Trophoblast cell (in vitro differentiated cells and primary cell): ENCODE measurements around the gene VPS8.

Source experiments
- DNase-seq, 2 donors: peaks; one replicate each; pipeline ENCODE4 v3.0.0-alpha.2; 2016
- H2AFZ ChIP-seq: 2 replicates; pipeline ENCODE4 v1.6.1; 2013; ENCODE audit warnings: low read length, moderate library complexity, mild to moderate bottlenecking; ENCODE audit not compliant: insufficient read depth, poor library complexity
- H2AK5ac ChIP-seq: 2 replicates; pipeline ENCODE4 v1.6.1; 2013; ENCODE audit warnings: mild to moderate bottlenecking, low read length
- H2BK120ac ChIP-seq: 2 replicates; pipeline ENCODE4 v1.6.1; 2013; ENCODE audit warnings: low read length, mild to moderate bottlenecking, moderate library complexity; ENCODE audit not compliant: insufficient read depth, poor library complexity
- H2BK12ac ChIP-seq: 2 replicates; pipeline ENCODE4 v1.6.1; 2013; ENCODE audit warnings: mild to moderate bottlenecking, low read length, moderate library complexity
- H2BK5ac ChIP-seq: 2 replicates; pipeline ENCODE4 v1.6.1; 2013; ENCODE audit warnings: low read length, low read depth, moderate library complexity, mild to moderate bottlenecking; ENCODE audit not compliant: poor library complexity
- H3K14ac ChIP-seq: 2 replicates; pipeline ENCODE4 v1.6.1; 2013; ENCODE audit warnings: mild to moderate bottlenecking, low read length
- H3K18ac ChIP-seq: 2 replicates; pipeline ENCODE4 v1.6.1; 2013; ENCODE audit warnings: mild to moderate bottlenecking, low read length
- H3K23ac ChIP-seq: 2 replicates; pipeline ENCODE4 v1.6.1; 2013; ENCODE audit warnings: low read length
- H3K27ac ChIP-seq: 2 replicates; pipeline ENCODE4 v1.5.1; 2013; ENCODE audit warnings: low read depth, mild to moderate bottlenecking, inconsistent platforms, low read length, moderate library complexity
- H3K27me3 ChIP-seq: 2 replicates; pipeline ENCODE4 v1.6.1; 2013; ENCODE audit warnings: inconsistent platforms, mild to moderate bottlenecking, low read length, moderate library complexity; ENCODE audit not compliant: insufficient read depth
- H3K36me3 ChIP-seq, 2 experiments: 1 replicate in 1 of 2; 2 replicates in 1 of 2; pipeline ENCODE4 v1.6.1; 2013; ENCODE audit warnings: low read length in 2 of 2, mild to moderate bottlenecking in 2 of 2, moderate library complexity in 1 of 2; ENCODE audit not compliant: insufficient read depth in 2 of 2, control insufficient read depth in 1 of 2
- H3K4ac ChIP-seq: 2 replicates; pipeline ENCODE4 v1.6.1; 2013; ENCODE audit warnings: low read depth, mild to moderate bottlenecking, low read length, moderate library complexity
- H3K4me1 ChIP-seq, 2 experiments: 1 replicate in 1 of 2; 2 replicates in 1 of 2; pipeline ENCODE4 v1.6.1; 2013; ENCODE audit warnings: low read length in 2 of 2, mild to moderate bottlenecking in 2 of 2, moderate library complexity in 1 of 2; ENCODE audit not compliant: insufficient read depth in 2 of 2, control insufficient read depth in 1 of 2
- H3K4me2 ChIP-seq: 2 replicates; pipeline ENCODE4 v1.6.1; 2013; ENCODE audit warnings: inconsistent platforms, mild to moderate bottlenecking, low read length, moderate library complexity
- H3K4me3 ChIP-seq: 2 replicates; pipeline ENCODE4 v1.5.1; 2013; ENCODE audit warnings: mild to moderate bottlenecking, low read depth, low read length, inconsistent platforms
- H3K79me1 ChIP-seq: one replicate; pipeline ENCODE4 v1.6.1; 2013; ENCODE audit warnings: low read length
- H3K79me2 ChIP-seq: 2 replicates; pipeline ENCODE4 v1.6.1; 2013; ENCODE audit warnings: low read length, mild to moderate bottlenecking; ENCODE audit not compliant: control insufficient read depth, insufficient read depth, poor library complexity
- H3K9ac ChIP-seq: 2 replicates; pipeline ENCODE4 v1.6.1; 2013; ENCODE audit warnings: mild to moderate bottlenecking, low read length
- H3K9me3 ChIP-seq: 2 replicates; pipeline ENCODE4 v1.6.1; 2013; ENCODE audit warnings: low read depth, mild to moderate bottlenecking, control low read depth, inconsistent platforms, low read length; ENCODE audit not compliant: insufficient read depth
- H4K12ac ChIP-seq: 2 replicates; pipeline ENCODE4 v1.6.1; 2013; ENCODE audit warnings: low read depth, mild to moderate bottlenecking, low read length, moderate library complexity
- H4K8ac ChIP-seq: 2 replicates; pipeline ENCODE4 v1.6.1; 2013; ENCODE audit warnings: low read depth, mild to moderate bottlenecking, low read length, moderate library complexity
- H4K91ac ChIP-seq: one replicate; pipeline ENCODE4 v1.6.1; 2013; ENCODE audit warnings: low read depth, mild to moderate bottlenecking, low read length, moderate library complexity
- WGBS: extraction: QIAGEN DNeasy Blood & Tissue Kit; methylation state at CpG from one replicate; pipeline ENCODE4 v1.1.7; 2013; ENCODE audit warnings: missing lambda C conversion rate; ENCODE audit not compliant: insufficient read length, insufficient coverage; ENCODE audit errors: extremely low coverage; 5-methylcytosine and 5-hydroxymethylcytosine counted together

Gene VPS8

DNA sequence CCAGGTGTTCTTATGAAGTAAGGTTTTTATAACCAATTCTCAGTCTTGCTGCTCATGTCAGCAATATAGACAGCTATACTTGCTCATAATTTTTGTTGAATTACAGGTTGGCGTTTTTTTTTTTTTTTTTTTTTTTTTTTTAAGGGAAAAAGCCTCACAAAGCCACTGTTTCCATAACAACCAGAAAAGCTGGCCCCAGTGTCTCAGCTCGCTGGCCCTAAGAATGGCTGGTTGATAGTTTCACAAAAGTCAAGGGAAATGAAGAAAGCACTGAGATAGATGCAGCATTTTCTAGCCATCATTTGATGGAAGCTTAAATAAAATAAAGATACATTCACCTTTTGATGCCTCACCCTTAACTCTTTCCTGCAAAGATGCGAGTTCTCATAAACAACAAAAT lies 219.0 kb downstream of the VPS8 start:
- Histone ChIP-seq H3K36me3 (no peaks in the 10 kb centered on the region), H3K9me3 (no peaks in the 10 kb centered on the region), H3K79me2 (no peaks in the 10 kb centered on the region), H3K18ac (no peak overlapping the region), H2BK5ac (no peak overlapping the region), H3K23ac (no peak overlapping the region), H2BK120ac (no peak overlapping the region), H3K79me1 (no peaks in the 10 kb centered on the region), H3K4me1 (no peaks in the 10 kb centered on the region), H4K8ac (no peak overlapping the region), H3K14ac (no peak overlapping the region), H2AFZ (no peak overlapping the region), H3K4me3 (no peak overlapping the region), H4K91ac (no peak overlapping the region), H4K12ac (no peak overlapping the region), H2BK12ac (no peak overlapping the region), H3K27ac (no peak overlapping the region), H3K27me3 (no peaks in the 10 kb centered on the region), H3K4ac (no peak overlapping the region), H3K4me2 (no peak overlapping the region), H2AK5ac (no peak overlapping the region), H3K9ac (no peak overlapping the region)
- WGBS, result no CpG with 5 or more reads among the region's 3 CpGs
- no peak for DNase-seq

DNA sequence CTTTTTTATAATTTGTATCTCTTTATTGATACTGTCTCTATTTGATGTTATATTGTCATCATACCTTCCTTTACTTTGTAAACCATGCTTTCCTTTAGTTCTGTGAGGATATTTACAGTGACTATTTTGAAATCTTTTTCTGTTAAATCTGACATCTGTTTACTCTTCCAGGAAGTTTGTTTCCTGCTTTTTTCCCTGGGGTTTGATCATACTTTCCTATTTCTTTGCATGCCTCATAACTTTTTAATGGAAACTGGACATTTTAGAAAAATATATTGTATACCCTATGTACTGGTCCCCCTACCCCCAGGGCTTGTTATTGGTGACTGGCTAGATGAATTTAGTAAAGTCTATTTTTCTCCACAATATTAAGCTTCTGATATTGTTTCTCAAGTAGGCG lies 225.8 kb downstream of the VPS8 start:
- Histone ChIP-seq H2AK5ac (no peak overlapping the region), H2BK120ac (no peak overlapping the region), H3K4me3 (no peak overlapping the region), H3K4ac (no peak overlapping the region), H3K79me2 (no peaks in the 10 kb centered on the region), H3K4me1 (no peaks in the 10 kb centered on the region), H3K36me3 (no peaks in the 10 kb centered on the region), H3K27me3 (no peaks in the 10 kb centered on the region), H2BK5ac (no peak overlapping the region), H4K91ac (no peak overlapping the region), H3K18ac (no peak overlapping the region), H3K23ac (no peak overlapping the region), H3K4me2 (no peak overlapping the region), H4K12ac (no peak overlapping the region), H4K8ac (no peak overlapping the region), H3K9ac (no peak overlapping the region), H3K27ac (no peak overlapping the region), H3K79me1 (no peaks in the 10 kb centered on the region), H3K9me3 (no peaks in the 10 kb centered on the region), H2BK12ac (no peak overlapping the region), H2AFZ (no peak overlapping the region), H3K14ac (no peak overlapping the region)
- WGBS, result no CpG with 5 or more reads among the region's 1 CpG
- no peak for DNase-seq

DNA sequence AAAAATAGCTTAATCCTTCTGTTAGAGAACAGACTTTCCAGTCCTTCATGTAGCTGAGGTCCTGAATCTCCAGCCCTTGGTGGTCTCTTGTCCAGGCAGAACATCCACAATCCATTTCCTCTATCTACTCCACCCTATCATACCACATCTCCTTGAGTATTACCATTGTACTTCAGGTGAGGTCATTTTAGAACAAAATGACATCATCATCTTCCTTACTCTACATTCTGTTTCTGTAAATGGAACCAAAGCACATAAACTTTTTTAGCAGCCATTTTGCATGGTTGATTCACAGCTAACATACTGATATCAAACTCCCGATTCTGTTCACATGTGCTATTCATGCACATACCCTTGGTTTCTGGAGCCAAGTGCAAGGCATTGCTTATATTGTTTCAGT lies 228.5 kb downstream of the VPS8 start:
- Histone ChIP-seq H3K79me2 (no peaks in the 10 kb centered on the region), H3K27me3 (no peaks in the 10 kb centered on the region)
- no CpG with 5 or more reads among the region's 1 CpG for WGBS

DNA sequence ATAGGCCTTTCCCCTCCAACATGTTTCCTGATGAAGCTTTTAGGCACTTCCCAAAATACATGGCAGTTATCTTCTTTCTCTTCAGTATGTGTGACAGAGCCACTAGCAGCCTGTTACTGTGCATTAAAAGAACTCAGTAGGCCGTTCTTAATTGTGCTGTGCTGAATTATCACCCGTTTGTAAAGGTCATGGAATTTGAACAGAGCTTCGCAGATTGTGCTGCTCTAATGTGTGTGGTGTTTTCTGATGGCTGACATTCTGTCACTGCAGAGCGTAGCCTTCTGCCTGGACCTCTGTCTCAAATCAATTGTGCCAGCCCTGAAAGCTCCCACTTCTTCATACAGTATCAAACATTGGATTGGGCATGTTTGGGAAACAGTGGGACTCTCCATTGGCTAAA lies 229.6 kb downstream of the VPS8 start:
- H3K4me3 ChIP-seq, result no peak overlapping the region

More for the DNA sequence above, 228.5 kb downstream of the VPS8 start:
- no peaks in the 10 kb centered on the region for H3K9me3 ChIP-seq
- no peak overlapping the region for H3K4me3 ChIP-seq
- no peak overlapping the region for H3K27ac ChIP-seq
- H2BK5ac ChIP-seq, result no peak overlapping the region
- H4K8ac ChIP-seq, result no peak overlapping the region
- no peak overlapping the region for H2AK5ac ChIP-seq
- no peak overlapping the region for H3K4me2 ChIP-seq
- no peak overlapping the region for H3K9ac ChIP-seq
- H4K91ac ChIP-seq, result no peak overlapping the region
- no peak overlapping the region for H2BK120ac ChIP-seq
- no peak overlapping the region for H4K12ac ChIP-seq
- H3K36me3 ChIP-seq, result no peaks in the 10 kb centered on the region
- H3K18ac ChIP-seq, result no peak overlapping the region
- H3K4ac ChIP-seq, result no peak overlapping the region
- H3K14ac ChIP-seq, result no peak overlapping the region
- no peak for DNase-seq
- no peak overlapping the region for H3K23ac ChIP-seq
- no peak overlapping the region for H2BK12ac ChIP-seq
- H3K4me1 ChIP-seq, result no peaks in the 10 kb centered on the region
- H2AFZ ChIP-seq, result no peak overlapping the region
- no peaks in the 10 kb centered on the region for H3K79me1 ChIP-seq

More for the DNA sequence above, 229.6 kb downstream of the VPS8 start:
- H3K9ac ChIP-seq, result no peak overlapping the region
- H3K36me3 ChIP-seq, result no peaks in the 10 kb centered on the region
- no CpG with 5 or more reads among the region's 4 CpGs for WGBS
- H2BK12ac ChIP-seq, result no peak overlapping the region
- H3K27ac ChIP-seq, result no peak overlapping the region
- H3K18ac ChIP-seq, result no peak overlapping the region
- no peak overlapping the region for H2AFZ ChIP-seq
- H3K14ac ChIP-seq, result no peak overlapping the region
- no peak overlapping the region for H2BK5ac ChIP-seq
- no peaks in the 10 kb centered on the region for H3K4me1 ChIP-seq
- H3K4me2 ChIP-seq, result no peak overlapping the region
- H3K79me1 ChIP-seq, result no peaks in the 10 kb centered on the region
- no peak overlapping the region for H4K8ac ChIP-seq
- H2BK120ac ChIP-seq, result no peak overlapping the region
- H3K23ac ChIP-seq, result no peak overlapping the region
- no peak overlapping the region for H4K91ac ChIP-seq
- DNase-seq, result no peak
- no peaks in the 10 kb centered on the region for H3K79me2 ChIP-seq
- no peak overlapping the region for H4K12ac ChIP-seq
- no peaks in the 10 kb centered on the region for H3K27me3 ChIP-seq
- H3K4ac ChIP-seq, result no peak overlapping the region
- H3K9me3 ChIP-seq, result no peaks in the 10 kb centered on the region
- H2AK5ac ChIP-seq, result no peak overlapping the region
